GM12892 (cell line): ENCODE data around the gene PRKN.

Source experiments
- POLR2A ChIP-seq: IDR thresholded peaks from 2 replicates; pipeline ENCODE4 v1.6.1; 2011; ENCODE audit warnings: low read depth, low read length, control low read depth
- TAF1 ChIP-seq: IDR thresholded peaks from 2 replicates; pipeline ENCODE4 v1.6.1; 2011; ENCODE audit warnings: low read depth, mild to moderate bottlenecking, control low read depth, low read length, borderline replicate concordance

DNA sequence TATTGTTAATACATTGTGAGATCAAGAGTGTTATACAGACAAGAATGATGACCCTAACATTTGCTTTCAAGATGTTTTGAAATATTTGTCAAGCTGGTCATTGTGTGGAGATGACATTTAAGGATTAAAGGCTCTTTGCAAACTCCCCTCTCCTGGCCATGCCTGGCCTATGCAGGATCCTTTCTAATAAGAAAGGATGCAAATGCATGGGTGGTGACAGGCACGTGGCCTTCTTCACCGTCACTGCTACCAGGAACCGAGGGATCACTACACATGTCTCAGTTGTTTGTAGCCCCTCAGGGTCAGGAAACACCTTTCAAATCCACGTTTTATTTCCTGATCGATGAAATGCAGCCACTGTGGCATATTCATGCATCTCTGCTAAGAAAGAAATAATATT is 419.7 kb downstream of the PRKN start:
- TF ChIP-seq POLR2A = no peak
- TF ChIP-seq TAF1 = no peak
